ENCODE measurements around the gene SKOR1. TPM values are rescaled to one million over a fixed set of nuclear protein-coding genes. Genes with fewer than 3 reads are reported as not detected.

SKOR1 gene
- total RNA-seq, 1 experiment from 2014 or later = 0.13 TPM

- no peak overlapping the region for H3K9ac ChIP-seq (ENCODE audit: extremely low read depth, insufficient read length, low read length)
- no peak overlapping the region for H3K4me2 ChIP-seq (ENCODE audit: insufficient read depth, insufficient read length, low read length)
- H3K27ac ChIP-seq (ENCODE audit: insufficient read length, low read depth, low read length) = no peak overlapping the region
- H3K56ac ChIP-seq (ENCODE audit: insufficient read length, low read depth, low read length) = no peak overlapping the region
- no peak overlapping the region for H2BK20ac ChIP-seq (ENCODE audit: low read depth, low read length, poor library complexity, severe bottlenecking)
- peaks cover 22% of the 10 kb centered on the region for H3K27me3 Mint-ChIP-seq (ENCODE audit: low read depth)
- peaks cover 0 to 2% of the 10 kb centered on the region in 2 experiments; a peak in 1 of 5 replicates for H3K9me3 Mint-ChIP-seq
- H3K79me2 ChIP-seq (ENCODE audit: insufficient read depth, low read length) = no peaks in the 10 kb centered on the region
- no peaks in the 10 kb centered on the region for H3K23me2 ChIP-seq (ENCODE audit: insufficient read length, low read depth, low read length, poor library complexity, severe bottlenecking)
- H2AK5ac ChIP-seq (ENCODE audit: insufficient read length, low read length) = no peak overlapping the region
- H3K27me3 ChIP-seq (ENCODE audit: insufficient read depth, low read length) = no peaks in the 10 kb centered on the region
- no peak overlapping the region for H4K8ac ChIP-seq (replicated peaks; ENCODE audit: insufficient read length, low read depth, low read length)
- H3K27ac Mint-ChIP-seq = no peak overlapping the region
- H3K23ac ChIP-seq (ENCODE audit: insufficient read length, low read depth, low read length) = no peak overlapping the region
- H3T11ph ChIP-seq (ENCODE audit: low read length) = no peak overlapping the region
- H3K18ac ChIP-seq (ENCODE audit: insufficient read length, low read depth, low read length) = no peak overlapping the region
- H2AFZ ChIP-seq (ENCODE audit: low read length) = no peak overlapping the region
- no peak overlapping the region for H4K5ac ChIP-seq (ENCODE audit: insufficient read length, low read depth, low read length)
- no peak overlapping the region for H4K91ac ChIP-seq (ENCODE audit: insufficient read length, low read depth, low read length)
- H3K4me1 ChIP-seq (ENCODE audit: insufficient read depth, low read length) = no peaks in the 10 kb centered on the region; the same call in 1 of the 2 replicates
- H2BK15ac ChIP-seq (ENCODE audit: low read depth, low read length) = no peak overlapping the region
- no peak overlapping the region for H3K4ac ChIP-seq (ENCODE audit: low read depth, low read length)
- H3K4me1 Mint-ChIP-seq = peaks cover 29 to 36% of the 10 kb centered on the region in 2 experiments
- H3K79me1 ChIP-seq (ENCODE audit: insufficient read depth, low read depth, low read length, poor library complexity, severe bottlenecking) = no peaks in the 10 kb centered on the region
- DNase-seq = no peak
- no CpG with 5 or more reads among the region's 3 CpGs for WGBS (ENCODE audit: extremely low coverage, insufficient read length, low lambda C conversion rate)
- no peak overlapping the region for H3K14ac ChIP-seq (ENCODE audit: insufficient read depth, low read length)
- H2BK12ac ChIP-seq (ENCODE audit: insufficient read length, low read depth, low read length) = no peak overlapping the region
- no peaks in the 10 kb centered on the region for H4K20me1 ChIP-seq (ENCODE audit: control insufficient read depth, insufficient read depth, insufficient read length)
- TF ChIP-seq CTCF (conservative IDR thresholded peaks at IDR 0.05) = no peak
- no peaks in the 10 kb centered on the region for H3K9me3 ChIP-seq (ENCODE audit: control insufficient read depth, low read depth, low read length)
- no peak overlapping the region for H2BK120ac ChIP-seq (ENCODE audit: low read depth, low read length, poor library complexity, severe bottlenecking)
- H3K4me3 Mint-ChIP-seq = no peak overlapping the region
- H2BK5ac ChIP-seq (ENCODE audit: insufficient read length, low read length) = no peak overlapping the region
- no peaks in the 10 kb centered on the region for H3K36me3 Mint-ChIP-seq (ENCODE audit: insufficient read depth in 1 of 3, low read depth in 3 of 3)
Observed at GRCh38 chr15:67861983-67862382, 36.7 kb downstream of the SKOR1 start.
